PC-9 (cell line): ENCODE measurements around the gene CDH13.

Source experiments
- CTCF ChIP-seq: fragments of 200-600 bp; sonication (generic); conservative IDR thresholded peaks from 2 replicates; pipeline ENCODE4 v1.6.1; 2017; ENCODE audit warnings: mixed run types, antibody characterized with exemption, mild to moderate bottlenecking, moderate library complexity
- EZH2 ChIP-seq: fragments of 200-600 bp; sonication (generic); IDR thresholded peaks from 2 replicates; pipeline ENCODE4 v1.8.0; 2017; ENCODE audit warnings: antibody characterized with exemption, low read depth

- no peak for TF ChIP-seq CTCF
- no peak for TF ChIP-seq EZH2
Measured at GRCh38 chr16:83441517-83441916, 814.7 kb downstream of the CDH13 start.
